Measurements from ENCODE around the gene RETREG2.
A peak's percentile ranks its signal among the peaks of the same experiment; 100 is the strongest.

The RETREG2 gene

GRCh38 chr2:219218732-219219701, 40.9 kb downstream of the RETREG2 start, which contains the start of gene ABCB6:
Gene ABCB6 (minus strand): TSS chr2:219218958. CDS start chr2:219218673, 285 bp downstream.
- H3K9me3 ChIP-seq (ENCODE audit: control insufficient read depth, low read length): no peaks in the 10 kb centered on the region
- H3K4me3 ChIP-seq (ENCODE audit: extremely low read depth, insufficient read depth, low read length, poor library complexity, severe bottlenecking): peak within 1 kb of the TSS; percentile 52
- H3K4me1 ChIP-seq (ENCODE audit: control insufficient read depth, insufficient read depth, low read length, poor library complexity, severe bottlenecking): peaks cover 7% of the 10 kb centered on the region
- 23 to 28% methylated on average over 56 to 66 of the region's 71 CpGs for whole genome bisulfite sequencing, 2 experiments (ENCODE audit: insufficient coverage in 2 of 2)
- H3K36me3 ChIP-seq (ENCODE audit: control insufficient read depth, insufficient read depth, low read length): peaks cover 56% of the 10 kb centered on the region
- H3K27ac ChIP-seq (ENCODE audit: low read depth, low read length, severe bottlenecking): peak within 1 kb of the TSS; percentile 96

DNA sequence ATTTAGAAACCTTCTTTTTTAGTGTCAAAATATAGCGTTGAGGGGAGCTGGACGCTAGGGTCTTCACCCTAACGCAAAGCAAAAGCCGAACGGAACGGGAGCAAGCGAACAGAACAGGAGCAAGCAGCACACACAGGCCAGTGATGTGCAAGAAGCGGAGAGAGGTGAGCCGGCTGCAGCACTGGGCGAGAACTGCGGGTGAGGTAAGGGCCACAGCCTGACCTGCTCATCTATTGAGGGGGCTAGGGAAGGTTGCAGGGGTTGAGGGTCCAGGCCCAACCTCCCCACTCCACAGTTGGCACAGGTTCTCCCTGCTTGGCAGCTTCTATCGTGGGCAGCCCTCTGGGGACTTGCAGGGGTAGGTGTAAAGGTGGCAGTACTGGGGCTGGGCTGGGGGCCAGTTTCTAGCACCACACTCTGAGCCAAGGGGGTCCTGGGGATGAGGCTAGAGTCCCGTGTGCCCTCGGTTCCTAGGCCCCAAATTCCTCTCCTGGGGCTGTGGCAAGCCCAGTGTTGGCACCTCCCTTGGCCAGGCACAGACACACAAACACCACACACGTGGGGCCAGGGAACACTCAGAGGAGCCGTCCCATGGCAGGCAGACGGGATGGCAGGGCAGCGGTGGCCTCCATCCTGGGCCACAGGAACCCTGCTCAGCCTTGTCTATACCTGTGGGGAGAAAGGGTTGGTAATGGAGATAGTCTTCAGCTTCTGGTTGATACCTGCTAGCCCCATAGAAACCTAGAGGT, 41.9 kb downstream of the RETREG2 start:
- Histone ChIP-seq H3K4me3 (ENCODE audit: extremely low read depth, insufficient read depth, low read length, poor library complexity, severe bottlenecking) (no peak overlapping the region), H3K36me3 (ENCODE audit: control insufficient read depth, insufficient read depth, low read length) (peaks cover 58% of the 10 kb centered on the region)
- 94 to 98% methylated on average over 14 to 15 of the region's 18 CpGs for WGBS, 2 experiments (ENCODE audit: insufficient coverage in 2 of 2)

GRCh38 chr2:219220652-219221402, 42.8 kb downstream of the RETREG2 start:
- no peak overlapping the region for H3K27ac ChIP-seq (ENCODE audit: low read depth, low read length, severe bottlenecking)
- no peak overlapping the region for H3K4me3 ChIP-seq (ENCODE audit: extremely low read depth, insufficient read depth, low read length, poor library complexity, severe bottlenecking)
- H3K9me3 ChIP-seq (ENCODE audit: control insufficient read depth, low read length): no peaks in the 10 kb centered on the region
- WGBS, 2 experiments (ENCODE audit: insufficient coverage in 2 of 2): 96 to 100% methylated on average over 5 to 13 of the region's 19 CpGs
- H3K36me3 ChIP-seq (ENCODE audit: control insufficient read depth, insufficient read depth, low read length): peaks cover 60% of the 10 kb centered on the region
- peaks cover 7% of the 10 kb centered on the region for H3K4me1 ChIP-seq (ENCODE audit: control insufficient read depth, insufficient read depth, low read length, poor library complexity, severe bottlenecking)

More for the DNA sequence above, 41.9 kb downstream of the RETREG2 start:
- Histone ChIP-seq H3K9me3 (ENCODE audit: control insufficient read depth, low read length) (no peaks in the 10 kb centered on the region), H3K27ac (ENCODE audit: low read depth, low read length, severe bottlenecking) (no peak overlapping the region), H3K4me1 (ENCODE audit: control insufficient read depth, insufficient read depth, low read length, poor library complexity, severe bottlenecking) (peaks cover 7% of the 10 kb centered on the region)

- Histone ChIP-seq H3K4me3 (ENCODE audit: extremely low read depth, insufficient read depth, low read length, poor library complexity, severe bottlenecking) (no peak overlapping the region), H3K27ac (ENCODE audit: low read depth, low read length, severe bottlenecking) (no peak overlapping the region), H3K4me1 (ENCODE audit: control insufficient read depth, insufficient read depth, low read length, poor library complexity, severe bottlenecking) (peaks cover 7% of the 10 kb centered on the region), H3K9me3 (ENCODE audit: control insufficient read depth, low read length) (no peaks in the 10 kb centered on the region), H3K36me3 (ENCODE audit: control insufficient read depth, insufficient read depth, low read length) (peaks cover 71% of the 10 kb centered on the region)
- WGBS, 2 experiments (ENCODE audit: insufficient coverage in 2 of 2): 95 to 97% methylated on average over 13 to 15 of the region's 16 CpGs
Observed at GRCh38 chr2:219221957-219222518, 44.0 kb downstream of the RETREG2 start.

GRCh38 chr2:219223831-219224610, 45.9 kb downstream of the RETREG2 start:
- Histone ChIP-seq H3K4me1 (ENCODE audit: control insufficient read depth, insufficient read depth, low read length, poor library complexity, severe bottlenecking) (peaks cover 16% of the 10 kb centered on the region), H3K4me3 (ENCODE audit: extremely low read depth, insufficient read depth, low read length, poor library complexity, severe bottlenecking) (no peak overlapping the region), H3K27ac (ENCODE audit: low read depth, low read length, severe bottlenecking) (no peak overlapping the region), H3K9me3 (ENCODE audit: control insufficient read depth, low read length) (no peaks in the 10 kb centered on the region), H3K36me3 (ENCODE audit: control insufficient read depth, insufficient read depth, low read length) (peaks cover 82% of the 10 kb centered on the region)
- 95 to 97% methylated on average over 24 to 30 of the region's 31 CpGs for WGBS, 2 experiments (ENCODE audit: insufficient coverage in 2 of 2)

DNA sequence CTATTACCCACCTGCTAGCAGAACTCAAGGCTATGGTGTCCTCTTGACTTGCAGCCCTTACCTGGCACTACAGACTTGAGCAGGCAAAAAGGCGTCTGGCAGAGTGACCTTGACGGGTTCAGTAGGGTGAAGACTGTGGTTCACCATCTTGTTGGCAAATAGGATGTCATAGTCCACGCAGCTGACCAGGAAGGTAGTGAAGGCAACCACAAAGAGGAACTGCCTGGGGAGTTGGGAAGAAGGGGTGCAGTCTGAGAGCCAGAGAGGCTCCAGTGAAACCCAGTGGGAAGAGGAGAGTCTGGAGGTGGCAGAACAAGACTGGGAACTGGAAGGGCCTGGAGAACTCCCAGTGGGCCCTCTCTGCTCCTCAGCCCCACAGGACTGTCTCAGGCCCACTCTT, 47.3 kb downstream of the RETREG2 start:
- Histone ChIP-seq H3K4me1 (ENCODE audit: control insufficient read depth, insufficient read depth, low read length, poor library complexity, severe bottlenecking) (peaks cover 14% of the 10 kb centered on the region), H3K9me3 (ENCODE audit: control insufficient read depth, low read length) (no peaks in the 10 kb centered on the region), H3K36me3 (ENCODE audit: control insufficient read depth, insufficient read depth, low read length) (peaks cover 75% of the 10 kb centered on the region), H3K4me3 (ENCODE audit: extremely low read depth, insufficient read depth, low read length, poor library complexity, severe bottlenecking) (no peak overlapping the region), H3K27ac (ENCODE audit: low read depth, low read length, severe bottlenecking) (no peak overlapping the region)
- WGBS, 2 experiments (ENCODE audit: insufficient coverage in 2 of 2): 93 to 95% methylated on average over 3 of the region's 3 CpGs

DNA sequence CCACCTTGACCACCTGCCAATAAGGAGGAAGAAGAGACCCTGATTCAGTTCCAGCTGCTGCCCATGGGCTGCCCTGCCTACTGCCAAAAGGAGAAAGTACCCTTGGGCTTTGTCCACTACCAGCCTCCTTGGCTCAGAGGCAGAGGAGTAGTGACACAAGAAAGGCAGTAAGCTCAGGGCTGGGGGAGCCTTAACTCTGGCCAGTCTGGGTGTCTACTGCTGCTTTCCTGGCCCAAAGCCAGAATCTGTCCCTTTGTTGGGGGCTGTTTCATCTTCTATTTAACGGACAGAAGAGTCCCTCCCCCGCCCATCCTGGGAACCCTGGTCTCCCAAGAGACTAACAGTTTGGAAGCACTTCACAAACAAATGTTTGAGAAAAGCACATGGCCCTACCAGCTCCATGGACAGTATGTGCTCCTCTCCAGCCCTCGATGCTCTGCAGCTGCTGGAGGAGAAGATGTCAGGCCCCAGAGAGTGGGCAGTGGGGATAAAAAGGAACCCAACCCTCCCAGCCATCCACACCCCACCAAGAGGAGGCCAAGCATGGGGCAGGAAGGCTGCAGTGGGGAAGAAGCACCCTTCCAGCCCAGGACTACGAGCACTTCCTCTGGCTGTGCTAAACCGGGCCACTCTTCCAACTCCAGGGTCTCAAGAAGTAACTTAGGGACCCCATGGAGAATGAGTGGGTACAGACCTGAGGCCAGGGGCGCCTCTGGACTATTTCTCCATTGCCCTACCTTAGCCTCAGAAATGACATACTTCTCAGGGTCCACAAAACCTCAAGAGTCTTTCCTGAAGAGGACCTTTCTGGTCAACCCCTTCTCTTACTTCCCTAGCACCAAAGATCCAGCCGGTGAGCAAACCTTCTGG, 50.2 kb downstream of the RETREG2 start:
- peaks cover 69% of the 10 kb centered on the region for H3K36me3 ChIP-seq (ENCODE audit: control insufficient read depth, insufficient read depth, low read length)

GRCh38 chr2:219228911-219229304, 50.8 kb downstream of the RETREG2 start:
- H3K36me3 ChIP-seq (ENCODE audit: control insufficient read depth, insufficient read depth, low read length): peaks cover 69% of the 10 kb centered on the region
- peaks cover 14% of the 10 kb centered on the region for H3K4me1 ChIP-seq (ENCODE audit: control insufficient read depth, insufficient read depth, low read length, poor library complexity, severe bottlenecking)
- H3K4me3 ChIP-seq (ENCODE audit: extremely low read depth, insufficient read depth, low read length, poor library complexity, severe bottlenecking): peak overlapping the region; percentile 86
- H3K9me3 ChIP-seq (ENCODE audit: control insufficient read depth, low read length): no peaks in the 10 kb centered on the region
- peak overlapping the region; percentile 94 for H3K27ac ChIP-seq (ENCODE audit: low read depth, low read length, severe bottlenecking)
- WGBS, 2 experiments (ENCODE audit: insufficient coverage in 2 of 2): 2 to 5% methylated on average over 15 to 18 of the region's 19 CpGs

More for the DNA sequence above, 50.2 kb downstream of the RETREG2 start:
- Histone ChIP-seq H3K27ac (ENCODE audit: low read depth, low read length, severe bottlenecking) (peak overlapping the region; percentile 94), H3K4me1 (ENCODE audit: control insufficient read depth, insufficient read depth, low read length, poor library complexity, severe bottlenecking) (peaks cover 14% of the 10 kb centered on the region), H3K9me3 (ENCODE audit: control insufficient read depth, low read length) (no peaks in the 10 kb centered on the region), H3K4me3 (ENCODE audit: extremely low read depth, insufficient read depth, low read length, poor library complexity, severe bottlenecking) (peak overlapping the region; percentile 86)
- 79 to 89% methylated on average over 3 to 5 of the region's 7 CpGs for WGBS, 2 experiments (ENCODE audit: insufficient coverage in 2 of 2)
